IPS-11a (cell line): ENCODE data around the gene C8G.

Source experiments
- H3K4me3 ChIP-seq: one replicate; pipeline ENCODE4 v1.5.1; 2013; ENCODE audit warnings: low read depth, low read length, control low read depth

C8G gene

GRCh38 chr9:136952876-136953770 is 8.1 kb downstream of the C8G start:
- no peak overlapping the region for H3K4me3 ChIP-seq

- no peak overlapping the region for H3K4me3 ChIP-seq
Observed at GRCh38 chr9:136953771-136954269, 8.8 kb downstream of the C8G start.

- H3K4me3 ChIP-seq, result no peak overlapping the region
Observed at GRCh38 chr9:136954270-136955083, 9.4 kb downstream of the C8G start.

- no peak overlapping the region for H3K4me3 ChIP-seq
Observed at GRCh38 chr9:136955202-136955942, 10.3 kb downstream of the C8G start.

GRCh38 chr9:136955943-136956335 is 10.9 kb downstream of the C8G start:
- H3K4me3 ChIP-seq, result no peak overlapping the region

GRCh38 chr9:136956604-136957003 is 11.6 kb downstream of the C8G start:
- no peak overlapping the region for H3K4me3 ChIP-seq

DNA sequence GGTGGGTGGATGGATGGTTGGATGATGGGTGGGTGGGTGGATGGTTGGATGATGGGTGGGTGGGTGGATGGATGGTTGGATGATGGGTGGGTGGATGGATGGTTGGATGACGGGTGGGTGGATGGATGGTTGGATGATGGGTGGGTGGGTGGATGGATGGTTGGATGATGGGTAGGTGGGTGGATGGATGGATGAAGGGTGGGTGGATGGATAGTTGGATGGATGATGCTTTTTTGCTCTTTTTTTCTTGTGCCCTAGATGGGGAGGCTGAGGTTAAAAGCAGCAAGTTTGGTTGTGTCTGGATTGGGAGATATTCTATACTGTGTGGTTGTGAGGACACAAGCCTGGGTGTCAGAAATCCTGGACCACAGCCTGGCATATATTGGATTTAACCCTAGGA is 12.4 kb downstream of the C8G start:
- H3K4me3 ChIP-seq, result no peak overlapping the region

DNA sequence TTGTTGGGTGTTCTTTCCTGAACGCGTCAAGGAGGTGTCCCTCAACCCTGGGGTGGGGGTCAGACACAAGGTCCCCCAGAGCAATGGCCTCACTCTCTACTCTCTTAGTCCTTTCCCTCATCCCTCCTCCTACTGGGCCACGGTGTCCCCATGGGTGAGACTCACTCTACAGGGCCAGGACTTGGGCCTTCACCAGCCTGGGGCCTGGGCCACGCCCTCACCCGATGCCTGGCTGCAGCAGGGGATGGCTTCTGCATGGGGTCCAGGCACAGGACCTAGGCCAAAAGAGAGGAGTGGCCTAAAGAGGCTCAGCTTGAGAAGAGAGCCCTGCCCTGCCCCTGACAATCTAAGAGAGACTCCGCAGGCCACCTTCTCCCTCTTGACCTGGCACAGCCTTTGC is 12.9 kb downstream of the C8G start:
- no peak overlapping the region for H3K4me3 ChIP-seq

- H3K4me3 ChIP-seq, result no peak overlapping the region
Observed at GRCh38 chr9:136958473-136958872, 13.4 kb downstream of the C8G start.

DNA sequence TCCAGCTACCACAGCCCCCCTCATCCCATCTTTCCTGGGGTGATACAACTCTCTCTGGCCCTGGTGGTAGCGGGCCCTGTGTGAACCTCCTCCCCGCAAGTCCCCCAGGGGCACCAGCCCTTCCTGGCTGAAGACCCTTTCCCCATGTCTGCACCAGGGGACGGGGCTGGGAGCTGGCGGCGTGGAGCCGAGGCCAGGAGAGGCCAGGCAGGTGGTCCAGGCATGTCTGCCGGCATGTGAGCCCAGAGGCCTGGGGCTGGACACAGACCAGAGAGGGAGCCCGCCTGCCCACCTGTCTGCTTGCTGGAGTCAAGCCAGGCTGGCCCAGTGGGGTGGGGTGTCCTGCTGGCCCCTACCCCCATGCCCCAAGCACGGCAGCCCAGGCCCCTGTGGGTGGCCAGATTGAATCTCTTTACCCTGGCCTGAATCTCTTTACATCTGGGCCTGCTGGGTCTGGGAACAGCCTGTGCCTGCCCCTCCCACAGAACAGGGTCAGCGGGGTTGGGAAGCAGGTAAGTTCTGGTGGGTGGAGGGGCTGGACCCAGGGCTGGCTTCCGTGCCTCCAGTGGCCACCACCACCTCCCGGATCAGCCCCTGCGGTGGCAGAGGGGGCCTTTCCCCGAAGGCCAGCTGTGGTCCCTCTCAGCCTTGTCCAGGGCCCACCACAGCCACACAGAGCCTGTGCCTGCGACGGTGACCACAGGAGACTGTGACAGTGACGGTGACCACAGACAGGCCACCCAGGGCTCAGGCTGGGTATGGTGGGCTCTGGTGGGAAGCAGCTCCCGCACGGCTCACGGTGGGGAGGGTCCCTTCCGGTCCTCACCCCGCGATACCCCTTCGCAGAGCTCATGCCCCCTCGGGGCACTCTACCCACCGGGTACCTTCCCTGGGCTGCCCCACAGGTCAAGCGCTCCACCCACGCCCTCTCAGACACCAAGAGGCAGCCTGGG is 14.1 kb downstream of the C8G start:
- H3K4me3 ChIP-seq, result no peak overlapping the region

DNA sequence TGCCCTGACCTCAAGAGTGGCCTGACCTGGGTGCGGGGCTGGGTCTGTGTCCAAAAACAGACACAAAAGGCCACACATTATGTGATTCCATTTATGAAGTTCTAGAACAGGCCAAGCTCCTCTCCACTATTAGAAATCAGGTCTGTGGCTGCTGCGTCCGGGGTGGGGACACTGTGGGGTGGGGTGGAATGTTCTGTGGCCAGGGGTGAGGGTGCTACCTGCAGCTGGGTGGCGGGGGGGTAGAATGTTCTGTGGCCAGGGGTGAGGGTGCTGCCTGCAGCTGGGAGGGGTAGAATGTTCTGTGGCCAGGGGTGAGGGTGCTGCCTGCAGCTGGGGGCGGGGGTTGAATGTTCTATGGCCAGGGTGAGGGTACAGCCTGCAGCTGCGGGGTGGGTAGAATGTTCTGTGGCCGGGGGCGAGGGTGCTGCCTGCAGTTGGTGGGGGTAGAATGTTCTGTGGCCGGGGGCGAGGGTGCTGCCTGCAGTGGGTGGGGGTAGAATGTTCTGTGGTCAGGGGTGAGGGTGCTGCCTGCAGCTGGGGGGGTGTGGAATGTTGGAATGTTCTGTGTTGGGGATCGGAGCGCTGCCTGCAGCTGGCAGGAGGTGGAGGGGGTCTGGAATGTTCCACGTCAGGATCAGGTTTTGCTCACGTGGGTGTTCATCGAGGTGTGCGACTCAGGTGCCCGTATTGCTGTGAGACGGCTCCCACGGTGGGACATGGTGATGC is 15.3 kb downstream of the C8G start:
- no peak overlapping the region for H3K4me3 ChIP-seq

- no peak overlapping the region for H3K4me3 ChIP-seq
Observed at GRCh38 chr9:136960938-136961275, 15.9 kb downstream of the C8G start.

DNA sequence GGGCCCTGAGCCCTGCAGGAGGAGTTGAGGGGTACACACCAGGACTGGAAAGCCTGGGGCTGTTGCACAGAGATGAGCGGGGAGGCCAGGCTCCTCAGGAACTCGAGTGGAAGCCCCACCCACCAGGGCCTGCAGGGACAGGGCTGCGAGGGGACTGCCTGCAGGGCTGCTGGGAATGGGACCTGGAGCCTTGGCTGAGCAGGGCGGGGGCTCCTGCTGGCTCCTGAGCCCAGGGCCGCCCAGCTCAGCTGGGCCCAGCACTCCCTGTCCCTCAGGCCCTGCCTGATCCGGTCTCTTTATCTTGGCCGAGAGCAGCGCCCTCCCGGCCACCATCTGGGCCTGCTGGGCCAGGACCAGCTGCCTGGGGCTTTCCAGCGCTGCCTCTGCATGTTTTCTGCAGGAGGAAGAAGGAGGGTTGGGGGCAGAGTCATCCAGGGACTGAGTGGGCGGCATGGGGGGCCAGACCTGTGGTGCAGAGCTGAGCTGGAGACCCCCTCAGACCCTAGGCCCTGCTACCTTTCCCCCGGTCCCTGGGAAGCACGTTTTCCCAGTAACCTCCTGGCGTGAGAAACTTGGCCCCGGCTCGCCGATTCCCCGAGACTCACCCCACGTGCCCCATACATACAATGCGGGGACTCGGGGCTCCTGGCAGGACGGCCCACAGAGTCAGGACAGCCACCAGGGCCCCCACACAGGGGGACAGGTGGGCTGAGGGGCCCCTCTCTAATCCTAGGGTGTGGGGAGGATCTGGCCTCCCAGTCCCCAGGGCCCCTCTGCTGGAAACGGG is 16.4 kb downstream of the C8G start:
- no peak overlapping the region for H3K4me3 ChIP-seq

- H3K4me3 ChIP-seq, result no peak overlapping the region
Observed at GRCh38 chr9:136962163-136962562, 17.1 kb downstream of the C8G start.

GRCh38 chr9:136962701-136963248 is 17.7 kb downstream of the C8G start:
- no peak overlapping the region for H3K4me3 ChIP-seq

GRCh38 chr9:136963341-136963740 is 18.3 kb downstream of the C8G start:
- H3K4me3 ChIP-seq, result no peak overlapping the region

DNA sequence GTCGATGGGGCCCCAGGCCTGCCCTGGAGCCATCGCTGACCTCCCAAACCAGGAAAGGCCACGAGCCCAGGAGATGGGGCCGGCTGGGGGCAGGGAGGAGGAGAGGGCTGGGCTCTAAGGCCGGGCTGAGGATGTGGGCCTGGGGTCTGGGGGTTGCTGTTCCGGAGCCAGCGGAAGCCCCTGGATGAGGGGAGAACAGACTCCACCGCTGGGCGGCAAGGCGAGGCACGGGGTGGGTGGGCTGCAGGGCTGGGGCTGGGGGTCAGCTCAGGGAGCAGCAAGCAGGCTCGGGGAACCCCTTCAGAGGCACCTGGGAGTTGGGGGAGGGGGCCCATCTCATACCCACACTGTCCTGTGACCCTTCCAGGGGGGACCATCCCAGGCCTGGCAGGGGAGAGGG is 18.7 kb downstream of the C8G start:
- no peak overlapping the region for H3K4me3 ChIP-seq

DNA sequence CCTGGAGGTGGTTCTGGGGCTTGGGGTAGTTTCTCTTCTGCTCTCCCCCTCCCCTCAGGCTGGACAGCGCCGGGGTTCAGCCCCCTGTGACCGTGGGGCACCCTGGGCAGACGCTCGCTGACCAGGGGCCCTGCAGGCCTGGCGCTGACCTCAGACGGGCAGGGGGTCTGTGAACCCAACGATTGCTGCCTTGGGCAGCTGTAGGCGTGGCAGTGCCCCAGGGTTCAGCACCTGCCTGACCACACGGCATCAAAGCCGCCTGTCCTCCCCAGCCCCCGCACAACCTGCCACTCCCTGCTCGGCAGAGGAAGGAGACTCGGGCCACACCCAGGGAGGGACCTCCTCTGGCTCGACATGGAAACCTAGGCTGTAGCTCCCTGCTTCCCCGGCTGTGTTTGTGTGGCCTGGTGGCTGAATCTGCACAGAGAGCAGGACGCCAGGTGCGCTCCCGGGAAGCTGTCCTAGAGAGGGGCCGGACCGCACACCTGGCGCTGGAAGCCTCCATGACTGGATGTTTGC is 19.2 kb downstream of the C8G start:
- H3K4me3 ChIP-seq, result no peak overlapping the region
